ENCODE measurements around the gene EFNA5.

EFNA5 gene

DNA sequence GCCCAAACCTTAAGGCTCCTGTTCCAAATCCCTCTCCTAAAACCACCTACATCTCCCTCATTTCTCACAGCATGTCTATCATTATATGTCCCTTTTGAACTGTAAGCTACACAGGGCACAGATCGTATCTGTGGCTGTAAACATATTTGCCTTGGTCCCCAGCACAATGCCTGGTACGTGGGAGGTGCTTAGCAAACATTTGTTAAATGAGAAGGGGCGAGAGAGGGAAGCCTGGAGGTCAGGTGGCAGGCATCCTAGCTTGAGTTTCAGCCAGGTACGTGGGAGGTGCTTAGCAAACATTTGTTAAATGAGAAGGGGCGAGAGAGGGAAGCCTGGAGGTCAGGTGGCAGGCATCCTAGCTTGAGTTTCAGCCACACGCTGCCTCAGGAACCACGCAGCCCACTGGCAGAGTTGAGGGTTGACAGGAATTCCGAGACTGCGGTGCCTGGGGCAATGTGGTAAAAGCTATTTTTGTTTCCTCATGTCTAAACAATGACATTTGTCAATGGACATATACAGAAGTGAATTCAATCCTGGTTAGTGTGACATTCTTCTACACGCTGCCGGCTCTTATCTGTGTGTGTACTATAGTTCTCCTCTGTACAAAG is 113.6 kb downstream of the EFNA5 start:
- DNase-seq: no peak
- TF ChIP-seq GATA1 (IDR thresholded peaks at IDR 0.05; ENCODE audit: low read depth, low read length): no peak
- TF ChIP-seq POLR2A (IDR thresholded peaks at IDR 0.05; ENCODE audit: low read length): no peak

DNA sequence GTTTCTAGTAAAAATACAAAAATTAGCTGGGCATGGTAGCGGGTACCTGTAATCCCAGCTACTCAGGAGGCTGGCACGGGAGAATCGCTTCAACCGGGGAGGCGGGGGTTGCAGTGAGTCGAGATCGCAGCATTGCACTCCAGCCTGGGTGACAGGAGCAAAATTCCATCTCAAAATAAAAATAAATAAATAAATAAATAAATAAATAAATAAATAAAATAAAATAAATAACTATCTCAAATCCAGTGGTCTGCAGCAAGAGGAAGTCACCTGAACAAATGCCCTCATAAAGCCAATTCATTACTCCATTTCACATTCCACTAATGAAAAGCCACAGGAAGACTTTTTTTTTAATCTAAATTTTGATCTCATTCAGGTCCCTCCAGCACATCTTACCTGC is 114.2 kb downstream of the EFNA5 start:
- no peak for DNase-seq

DNA sequence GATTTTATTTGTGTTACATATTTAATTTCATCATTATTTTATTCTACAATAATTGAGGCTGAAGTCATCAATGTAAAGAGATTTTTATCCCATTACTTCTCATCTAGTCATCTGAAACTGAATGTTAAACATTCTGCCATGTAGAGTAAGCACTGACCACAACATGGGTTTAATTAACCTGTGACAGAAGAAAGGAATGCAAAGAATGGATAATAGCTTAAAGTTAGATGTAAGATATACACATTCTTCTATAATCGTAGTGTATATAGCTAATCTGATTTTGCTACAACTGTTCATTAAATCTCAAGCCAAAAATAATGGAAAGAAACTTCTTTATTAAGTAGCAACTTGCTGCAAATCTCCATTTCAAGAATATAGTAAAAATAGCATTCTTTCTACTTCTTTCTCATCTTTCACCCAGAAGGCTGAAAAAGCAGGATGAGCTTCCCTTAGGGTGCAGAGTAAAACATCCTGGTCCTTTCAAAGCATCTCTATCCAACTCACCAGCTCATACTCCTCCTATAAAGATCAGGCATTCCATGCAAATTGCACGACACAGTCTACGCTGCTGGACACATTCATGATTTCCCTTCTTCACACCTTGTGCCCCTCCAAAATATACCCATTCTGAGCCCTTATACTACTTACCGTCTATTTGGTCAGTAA is 115.2 kb downstream of the EFNA5 start:
- DNase-seq: no peak
- TF ChIP-seq GATA1 (IDR thresholded peaks at IDR 0.05; ENCODE audit: low read depth, low read length) (no peak), POLR2A (IDR thresholded peaks at IDR 0.05; ENCODE audit: low read length) (no peak)

More for the DNA sequence above, 114.2 kb downstream of the EFNA5 start:
- no peak for TF ChIP-seq GATA1 (IDR thresholded peaks at IDR 0.05; ENCODE audit: low read depth, low read length)
- TF ChIP-seq POLR2A (IDR thresholded peaks at IDR 0.05; ENCODE audit: low read length): no peak

DNA sequence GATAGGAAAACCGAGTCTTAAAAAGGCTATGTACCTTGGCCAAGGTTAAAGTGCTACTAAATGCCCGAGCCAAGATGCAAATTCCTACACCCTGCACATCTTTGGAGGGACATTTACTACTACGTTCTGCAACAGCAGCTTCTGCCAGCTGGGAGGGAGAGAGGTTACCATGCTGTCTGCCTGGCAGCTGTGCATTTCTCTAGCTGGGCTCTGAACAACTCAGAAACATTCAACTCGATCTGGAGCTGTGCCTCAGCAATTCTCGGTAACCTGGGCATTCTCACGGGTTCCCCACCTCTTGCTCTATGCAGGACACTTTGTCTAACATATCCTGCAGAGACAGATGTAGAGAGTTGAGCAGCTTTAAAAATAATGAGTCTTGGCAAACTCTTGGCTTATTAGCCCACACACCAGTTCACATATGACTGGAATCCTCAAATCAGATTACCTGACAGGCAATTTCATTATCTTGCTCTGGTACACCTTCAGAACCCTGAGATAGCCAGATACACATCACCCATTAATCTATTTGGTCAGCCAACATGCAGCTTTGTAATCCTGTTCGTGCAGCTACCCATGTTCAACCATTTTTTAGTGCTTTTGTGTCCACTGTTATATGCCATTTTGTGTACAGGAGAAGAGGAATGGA is 115.8 kb downstream of the EFNA5 start:
- DNase-seq: no peak
- no peak for TF ChIP-seq POLR2A (IDR thresholded peaks at IDR 0.05; ENCODE audit: low read length)
- no peak for TF ChIP-seq GATA1 (IDR thresholded peaks at IDR 0.05; ENCODE audit: low read depth, low read length)

DNA sequence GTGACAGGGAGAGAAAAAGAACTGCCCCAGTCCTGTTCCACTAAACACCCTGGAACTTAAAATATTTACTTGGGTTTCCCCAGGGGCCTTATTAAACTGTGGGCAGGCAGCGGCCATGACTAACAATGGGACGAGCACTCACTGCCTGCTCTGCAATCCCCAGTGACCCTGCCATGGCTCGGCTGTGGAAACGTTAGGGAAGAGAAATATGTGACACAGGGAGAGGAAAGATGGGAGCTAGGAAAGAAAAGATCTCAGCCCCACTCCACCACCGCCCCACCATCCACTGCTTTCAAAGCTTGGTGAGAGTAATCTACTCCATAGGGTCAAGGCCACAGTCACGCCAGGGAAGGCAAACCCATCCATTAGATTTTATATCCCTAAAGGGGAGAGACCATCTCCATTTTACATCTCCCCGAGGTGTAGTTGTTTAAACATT is 117.6 kb downstream of the EFNA5 start:
- TF ChIP-seq POLR2A (IDR thresholded peaks at IDR 0.05; ENCODE audit: low read length) (no peak), GATA1 (IDR thresholded peaks at IDR 0.05; ENCODE audit: low read depth, low read length) (no peak)

DNA sequence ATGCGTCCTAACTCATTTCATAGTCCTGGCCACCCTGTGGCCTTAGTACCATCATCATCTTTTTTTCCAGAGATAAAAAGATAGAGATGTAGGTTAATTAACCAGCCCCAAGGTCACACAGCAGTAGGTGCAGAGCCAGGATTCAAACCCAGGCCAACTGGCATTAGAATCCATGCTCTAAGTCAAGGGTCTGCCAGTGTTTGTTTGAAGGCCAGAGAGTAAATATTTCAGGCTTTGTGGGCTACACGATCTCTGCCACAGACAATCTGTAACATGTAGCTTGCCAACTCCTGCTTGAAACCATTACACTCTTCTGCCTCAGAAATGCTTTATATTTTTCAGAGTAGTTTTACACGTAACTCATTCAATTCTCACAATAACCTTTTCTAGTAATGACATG is 119.6 kb downstream of the EFNA5 start:
- TF ChIP-seq GATA1 (IDR thresholded peaks at IDR 0.05; ENCODE audit: low read depth, low read length): no peak
- no peak for TF ChIP-seq POLR2A (IDR thresholded peaks at IDR 0.05; ENCODE audit: low read length)

More for the DNA sequence above, 117.6 kb downstream of the EFNA5 start:
- no peak for DNase-seq

DNA sequence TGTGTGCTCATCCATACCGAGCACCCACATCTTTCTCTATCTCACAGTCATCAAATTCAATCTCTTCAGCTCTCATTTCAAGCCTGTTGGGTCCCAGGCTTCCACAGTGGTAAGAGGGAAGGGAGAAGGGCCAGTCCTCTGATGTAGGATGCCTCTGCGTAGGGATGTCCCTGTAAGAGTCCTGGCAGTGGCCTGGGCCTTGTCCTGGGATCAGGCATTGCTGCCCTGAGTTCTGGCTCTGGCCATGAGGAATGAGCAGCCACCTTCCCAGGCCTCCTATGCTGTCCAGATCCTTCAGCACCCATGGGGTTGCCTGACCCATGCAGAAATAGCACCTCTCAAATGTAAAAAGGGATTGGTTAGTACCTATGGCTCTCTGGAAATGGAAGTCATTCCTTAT is 121.2 kb downstream of the EFNA5 start:
- no peak for DNase-seq
- TF ChIP-seq POLR2A (IDR thresholded peaks at IDR 0.05; ENCODE audit: low read length) (no peak), GATA1 (IDR thresholded peaks at IDR 0.05; ENCODE audit: low read depth, low read length) (no peak)

More for the DNA sequence above, 119.6 kb downstream of the EFNA5 start:
- no peak for DNase-seq

DNA sequence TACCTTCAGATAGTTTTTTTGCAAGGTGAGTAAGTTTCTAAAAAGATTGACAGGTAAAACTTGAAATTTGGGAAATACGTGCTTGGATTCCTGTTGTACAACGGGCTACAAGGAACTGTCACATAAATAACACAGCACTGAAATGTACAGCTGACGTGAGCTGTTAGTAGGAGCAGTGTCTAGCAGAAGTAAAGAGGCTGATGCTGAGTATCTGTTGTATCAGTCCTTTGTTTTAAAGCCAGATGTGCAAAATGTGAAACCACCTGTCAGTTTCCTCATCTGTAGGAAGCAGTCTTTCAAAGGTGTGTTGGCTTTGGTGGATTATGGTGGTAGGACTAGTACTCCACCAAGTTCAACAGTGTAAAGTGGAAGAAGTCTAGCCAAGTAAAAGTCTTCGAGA is 122.3 kb downstream of the EFNA5 start:
- DNase-seq: no peak
- TF ChIP-seq POLR2A (IDR thresholded peaks at IDR 0.05; ENCODE audit: low read length) (no peak), GATA1 (IDR thresholded peaks at IDR 0.05; ENCODE audit: low read depth, low read length) (no peak)

DNA sequence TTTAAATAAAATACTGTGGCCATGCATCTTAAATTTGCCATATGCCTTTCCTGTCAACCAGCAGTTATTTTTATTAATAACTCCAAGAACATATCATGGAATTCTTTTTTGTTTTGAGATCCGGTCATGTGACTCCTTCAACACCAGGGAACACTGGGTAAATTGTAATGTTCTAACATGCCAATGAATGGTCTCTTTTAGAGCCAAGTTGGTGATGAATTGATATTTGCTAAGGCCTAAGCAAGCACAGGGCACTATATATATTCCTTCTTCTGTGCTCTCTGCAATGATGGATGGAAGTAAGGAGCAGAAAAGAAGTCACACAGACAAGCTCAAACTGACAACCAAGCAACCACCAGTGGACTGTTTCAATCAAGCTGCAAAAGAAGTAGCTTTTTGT is 124.0 kb downstream of the EFNA5 start:
- no peak for DNase-seq
- TF ChIP-seq GATA1 (IDR thresholded peaks at IDR 0.05; ENCODE audit: low read depth, low read length) (no peak), POLR2A (IDR thresholded peaks at IDR 0.05; ENCODE audit: low read length) (no peak)

DNA sequence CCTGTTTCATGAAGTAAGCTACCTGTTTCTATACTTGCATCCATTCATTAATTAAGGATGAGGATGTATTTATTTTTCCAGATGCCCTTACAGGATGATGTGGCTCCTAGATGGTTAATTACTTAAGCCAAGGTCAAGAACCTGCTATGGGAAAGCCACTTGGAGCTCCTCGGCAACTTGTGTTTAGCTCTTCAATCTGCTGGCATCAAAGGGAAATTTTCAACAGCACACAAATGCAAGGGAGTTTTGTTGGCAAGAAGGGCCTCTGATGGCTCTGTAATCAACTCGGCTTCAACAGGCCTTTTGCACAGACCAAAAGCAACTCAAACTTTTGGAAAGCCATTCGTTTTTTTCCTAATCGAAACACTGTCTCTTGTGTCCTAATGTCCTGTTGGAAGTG is 125.3 kb downstream of the EFNA5 start:
- no peak for DNase-seq
- no peak for TF ChIP-seq POLR2A (IDR thresholded peaks at IDR 0.05; ENCODE audit: low read length)
- TF ChIP-seq GATA1 (IDR thresholded peaks at IDR 0.05; ENCODE audit: low read depth, low read length): no peak

DNA sequence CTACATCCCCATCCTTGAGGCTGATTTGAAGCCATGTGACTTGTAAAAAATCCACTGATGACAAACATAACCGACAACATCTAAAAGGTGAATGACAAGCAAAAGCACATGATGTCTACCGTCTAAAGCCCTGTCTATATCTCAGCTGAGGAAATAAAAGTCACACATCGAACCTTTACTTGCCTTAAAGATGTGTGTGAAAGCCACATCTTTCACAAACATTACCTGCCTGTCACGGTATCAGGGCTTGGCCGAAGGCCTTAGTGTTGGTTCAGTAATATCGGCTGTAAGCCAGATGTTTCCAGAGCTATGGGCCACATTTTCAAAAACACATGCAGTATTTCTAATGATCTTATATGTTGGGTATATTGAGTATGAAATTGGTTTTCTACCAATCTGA is 125.8 kb downstream of the EFNA5 start:
- TF ChIP-seq GATA1 (IDR thresholded peaks at IDR 0.05; ENCODE audit: low read depth, low read length) (no peak), POLR2A (IDR thresholded peaks at IDR 0.05; ENCODE audit: low read length) (no peak)
- no peak for DNase-seq

DNA sequence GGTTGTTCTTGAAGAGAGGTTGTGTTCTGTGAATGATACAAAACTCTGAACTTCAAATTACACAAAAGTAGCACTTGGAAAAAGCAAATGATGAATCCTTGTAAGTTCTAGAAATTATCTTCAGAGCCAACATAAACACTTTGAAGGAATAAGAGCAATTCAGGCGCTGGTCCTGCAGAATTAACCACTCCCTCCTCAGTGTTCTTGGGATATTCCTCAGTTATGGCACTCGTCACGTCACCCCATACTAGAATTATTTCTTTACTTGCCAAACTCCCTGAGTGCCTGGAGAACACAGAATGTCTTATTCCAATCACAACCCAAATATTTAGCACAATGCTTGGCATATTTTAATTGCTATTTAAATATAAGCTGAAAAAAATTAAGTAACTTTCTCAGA is 126.3 kb downstream of the EFNA5 start:
- no peak for DNase-seq
- TF ChIP-seq GATA1 (IDR thresholded peaks at IDR 0.05; ENCODE audit: low read depth, low read length) (no peak), POLR2A (IDR thresholded peaks at IDR 0.05; ENCODE audit: low read length) (no peak)

DNA sequence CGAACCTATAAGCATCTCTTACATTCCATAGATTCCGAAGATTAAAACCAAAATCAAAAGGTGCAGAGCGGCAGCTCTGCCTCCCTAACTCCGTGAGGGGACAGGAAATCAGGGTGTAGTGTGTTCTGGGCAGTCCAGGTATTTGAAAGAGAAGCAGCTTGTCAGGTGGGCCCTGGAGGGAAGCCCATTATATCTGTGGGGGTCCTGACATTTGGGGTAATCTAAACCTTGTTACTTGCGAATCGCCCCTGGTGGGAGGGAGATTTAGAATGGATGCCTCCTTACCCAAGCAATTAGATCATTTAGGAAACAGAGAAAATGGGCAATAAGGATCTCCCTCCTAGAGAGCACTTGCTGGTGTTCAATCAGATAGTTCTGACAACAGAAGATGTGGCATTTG is 126.9 kb downstream of the EFNA5 start:
- no peak for TF ChIP-seq GATA1 (IDR thresholded peaks at IDR 0.05; ENCODE audit: low read depth, low read length)
- TF ChIP-seq POLR2A (IDR thresholded peaks at IDR 0.05; ENCODE audit: low read length): no peak
- no peak for DNase-seq

DNA sequence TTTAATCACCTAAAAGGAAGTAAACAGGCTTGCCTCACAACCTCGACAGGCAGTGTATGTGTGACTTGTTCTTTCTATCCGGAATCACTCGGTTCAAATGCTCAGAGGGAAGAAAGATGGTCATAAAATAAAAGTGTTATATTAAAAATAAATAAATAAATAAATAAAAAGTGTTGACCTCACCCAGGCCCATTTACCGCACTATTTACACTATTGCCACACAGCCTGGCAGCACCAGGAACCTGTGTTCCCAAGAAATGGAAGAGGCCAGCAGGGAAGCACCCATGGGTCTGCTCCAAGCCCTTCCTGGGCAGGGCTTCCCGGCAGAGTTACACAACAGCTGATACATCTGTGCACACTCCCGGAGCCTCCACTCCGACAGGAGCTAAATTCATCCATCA is 127.9 kb downstream of the EFNA5 start:
- DNase-seq: no peak
- TF ChIP-seq GATA1 (IDR thresholded peaks at IDR 0.05; ENCODE audit: low read depth, low read length) (no peak), POLR2A (IDR thresholded peaks at IDR 0.05; ENCODE audit: low read length) (no peak)

DNA sequence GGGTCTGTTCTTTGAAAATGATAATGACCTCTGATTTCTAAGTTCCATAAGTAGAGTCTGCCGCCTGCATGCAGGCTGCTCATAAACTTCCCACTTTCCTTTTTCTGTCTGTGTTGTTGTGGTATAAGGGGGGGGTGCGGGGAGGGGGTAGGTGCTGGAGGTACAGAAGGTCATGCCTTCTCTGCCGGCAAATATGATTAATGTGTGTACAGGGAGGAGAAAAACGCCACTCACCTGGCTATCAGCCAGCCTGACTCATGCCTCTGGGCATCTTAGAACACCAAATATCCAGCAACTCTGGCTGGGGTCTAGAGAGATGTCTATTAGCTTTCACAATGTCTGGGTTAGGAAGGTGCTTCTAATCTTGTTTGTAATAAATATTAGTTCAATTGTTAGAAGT is 128.3 kb downstream of the EFNA5 start:
- TF ChIP-seq POLR2A (IDR thresholded peaks at IDR 0.05; ENCODE audit: low read length): no peak
- TF ChIP-seq GATA1 (IDR thresholded peaks at IDR 0.05; ENCODE audit: low read depth, low read length): no peak
- no peak for DNase-seq

Data from erythroblast (primary cell).